Naive thymus-derived CD4-positive, alpha-beta T cell (primary cell): ENCODE results near the gene LYPD6. TPM values are rescaled to one million over a fixed set of nuclear protein-coding genes. Genes with fewer than 3 reads are reported as not detected.

Source experiments
- ATAC-seq: fragments of 150-1000 bp; cut with Tn5 transposase; 2 replicates; pipeline ENCODE4 v1.10.0; 2021; ENCODE audit warnings: mild to moderate bottlenecking, moderate library complexity
- CTCF ChIA-PET: fragments of 350-600 bp; sonication (Branson Sonifier 250); formaldehyde crosslinking; loops from one replicate; lab custom pipeline; 2021; ENCODE audit warnings: antibody characterized with exemption; lab: Charles Lee
- POLR2A ChIA-PET: fragments of 350-600 bp; sonication (Branson Sonifier 250); formaldehyde crosslinking; loops from one replicate; lab custom pipeline; 2021; ENCODE audit warnings: antibody characterized with exemption, inconsistent platforms; lab: Charles Lee
- DNase-seq, 9 donors: peaks; one replicate each; pipeline versions ENCODE4 v3.0.0 to v3.0.0-alpha.2; 2020 to 2022; ENCODE audit warnings: mixed read lengths in 1 of 9
- H3K27ac ChIP-seq: one replicate; pipeline ENCODE4 v1.7.0; 2013; ENCODE audit warnings: mild to moderate bottlenecking, low read depth, low read length, moderate library complexity
- H3K27me3 ChIP-seq, 2 donors: one replicate each; pipeline ENCODE4 v1.7.0; 2013; ENCODE audit warnings: low read length in 2 of 2, mild to moderate bottlenecking in 2 of 2, moderate library complexity in 2 of 2; ENCODE audit not compliant: control insufficient read depth in 2 of 2, insufficient read depth in 2 of 2
- H3K36me3 ChIP-seq, 3 experiments: 1 replicate in 2 of 3; 2 replicates in 1 of 3; pipeline ENCODE4 v1.7.0; 2013; ENCODE audit warnings: low read length in 3 of 3, mild to moderate bottlenecking in 3 of 3, moderate library complexity in 1 of 3; ENCODE audit not compliant: insufficient read depth in 3 of 3, control insufficient read depth in 2 of 3
- H3K4me1 ChIP-seq, 2 donors: one replicate each; pipeline ENCODE4 v1.7.0; 2013; ENCODE audit warnings: low read length in 2 of 2, mild to moderate bottlenecking in 2 of 2, moderate library complexity in 1 of 2; ENCODE audit not compliant: control insufficient read depth in 2 of 2, insufficient read depth in 2 of 2
- H3K4me3 ChIP-seq: 2 replicates; pipeline ENCODE4 v1.7.0; 2013; ENCODE audit warnings: mild to moderate bottlenecking, low read length
- H3K9me3 ChIP-seq, 3 experiments: 1 replicate in 2 of 3; 2 replicates in 1 of 3; pipeline ENCODE4 v1.7.0; 2013; ENCODE audit warnings: low read length in 3 of 3; ENCODE audit not compliant: control insufficient read depth in 2 of 3
- H3K27ac Mint-ChIP-seq, 9 donors: one replicate each; pipeline ENCODE4 v1.8.0; 2020 to 2022; ENCODE audit warnings: mixed read lengths in 9 of 9, mild to moderate bottlenecking in 8 of 9, moderate library complexity in 5 of 9, inconsistent platforms in 2 of 9
- H3K27me3 Mint-ChIP-seq, 5 donors: one replicate each; pipeline ENCODE4 v1.8.0; 2021 to 2022; ENCODE audit warnings: mixed read lengths in 5 of 5, mild to moderate bottlenecking in 1 of 5
- H3K36me3 Mint-ChIP-seq, 5 donors: one replicate each; pipeline ENCODE4 v1.8.0; 2020 to 2022; ENCODE audit warnings: mixed read lengths in 5 of 5, mild to moderate bottlenecking in 3 of 5, inconsistent platforms in 1 of 5
- H3K4me1 Mint-ChIP-seq, 7 donors: one replicate each; pipeline ENCODE4 v1.8.0; 2020 to 2022; ENCODE audit warnings: mixed read lengths in 7 of 7, mild to moderate bottlenecking in 3 of 7, inconsistent platforms in 1 of 7
- H3K4me3 Mint-ChIP-seq, 10 donors: one replicate each; pipeline ENCODE4 v1.8.0; 2020 to 2022; ENCODE audit warnings: mild to moderate bottlenecking in 10 of 10, mixed read lengths in 10 of 10, moderate library complexity in 6 of 10, inconsistent platforms in 2 of 10
- H3K9me3 Mint-ChIP-seq, 11 donors: one replicate each; pipeline ENCODE4 v1.8.0; 2020 to 2022; ENCODE audit warnings: mixed read lengths in 11 of 11, mild to moderate bottlenecking in 4 of 11, inconsistent platforms in 1 of 11, moderate library complexity in 1 of 11
- intact Hi-C, 2 donors: fragments of 100-400 bp; cut with micrococcal nuclease; formaldehyde crosslinking; loops; one replicate each; pipeline ENCODE4 v1.15.1; 2023
- polyA plus RNA-seq, 2 donors: library from polyadenylated mRNA; unstranded; fragments of 300-500 nt; fragmentation: Illumina TruSeq; gene quantifications; one replicate each; pipeline ENCODE4 v1.2.3, GENCODE V29; 2021
- total RNA-seq, 6 experiments: library from RNA in 5 of 6; stranded (reverse) in 5 of 6; gene quantifications; 1 replicate in 5 of 6; 2 replicates in 1 of 6; pipeline ENCODE4 v1.2.3 and lab custom pipeline; 2021 to 2026

LYPD6 gene
- total and polyA plus RNA-seq, 7 experiments from 2014 or later: not detected

GRCh38 chr2:149375801-149376361 lies 45.5 kb downstream of the LYPD6 start:
- H3K36me3 Mint-ChIP-seq: no peaks in the 10 kb centered on the region
- H3K27ac Mint-ChIP-seq: no peak overlapping the region
- intact Hi-C loops: no loop called here
- H3K27ac ChIP-seq: no peak overlapping the region
- no peaks in the 10 kb centered on the region for H3K9me3 ChIP-seq
- POLR2A ChIA-PET: no interaction called here
- H3K36me3 ChIP-seq: no peaks in the 10 kb centered on the region
- no peaks in the 10 kb centered on the region for H3K4me1 ChIP-seq
- peaks cover 0 to 13% (median 4%) of the 10 kb centered on the region in 5 donors for H3K27me3 Mint-ChIP-seq
- H3K4me3 ChIP-seq: no peak overlapping the region
- H3K9me3 Mint-ChIP-seq: peaks cover 0 to 3% (median 0%) of the 10 kb centered on the region in 11 donors
- H3K4me3 Mint-ChIP-seq: no peak overlapping the region
- ATAC-seq (no peak), DNase-seq (no peak)
- no peaks in the 10 kb centered on the region for H3K27me3 ChIP-seq
- CTCF ChIA-PET: no interaction called here
- H3K4me1 Mint-ChIP-seq: no peaks in the 10 kb centered on the region

- peaks cover 0 to 15% (median 5%) of the 10 kb centered on the region in 5 donors for H3K27me3 Mint-ChIP-seq
These were observed 49.8 kb downstream of the LYPD6 start for GRCh38 chr2:149380205-149380604.

GRCh38 chr2:149383340-149383739 lies 53.0 kb downstream of the LYPD6 start:
- H3K4me3 Mint-ChIP-seq: no peak overlapping the region
- intact Hi-C loops: no loop called here
- H3K27ac ChIP-seq: no peak overlapping the region
- peaks cover 0 to 8% (median 0%) of the 10 kb centered on the region in 11 donors for H3K9me3 Mint-ChIP-seq
- DNase-seq: no peak
- H3K4me3 ChIP-seq: no peak overlapping the region
- H3K9me3 ChIP-seq: no peaks in the 10 kb centered on the region
- H3K36me3 Mint-ChIP-seq: no peaks in the 10 kb centered on the region
- no peak for ATAC-seq
- H3K4me1 ChIP-seq: no peaks in the 10 kb centered on the region
- POLR2A ChIA-PET: no interaction called here
- CTCF ChIA-PET: no interaction called here
- H3K36me3 ChIP-seq: no peaks in the 10 kb centered on the region
- no peaks in the 10 kb centered on the region for H3K4me1 Mint-ChIP-seq
- H3K27ac Mint-ChIP-seq: no peak overlapping the region
- no peaks in the 10 kb centered on the region for H3K27me3 ChIP-seq
- peaks cover 2 to 15% (median 11%) of the 10 kb centered on the region in 5 donors for H3K27me3 Mint-ChIP-seq

More at GRCh38 chr2:149380205-149380604, 49.8 kb downstream of the LYPD6 start:
- DNase-seq (no peak), ATAC-seq (no peak)
- ChIA-PET POLR2A (no interaction called here), CTCF (no interaction called here)
- H3K4me3 Mint-ChIP-seq: no peak overlapping the region
- Histone ChIP-seq H3K36me3 (no peaks in the 10 kb centered on the region), H3K4me3 (no peak overlapping the region), H3K9me3 (no peaks in the 10 kb centered on the region), H3K4me1 (no peaks in the 10 kb centered on the region), H3K27ac (no peak overlapping the region), H3K27me3 (no peaks in the 10 kb centered on the region)
- no peaks in the 10 kb centered on the region for H3K4me1 Mint-ChIP-seq
- intact Hi-C loops: no loop called here
- H3K27ac Mint-ChIP-seq: no peak overlapping the region
- H3K9me3 Mint-ChIP-seq: peaks cover 0 to 3% (median 0%) of the 10 kb centered on the region in 11 donors
- H3K36me3 Mint-ChIP-seq: no peaks in the 10 kb centered on the region

GRCh38 chr2:149385350-149385749 lies 55.0 kb downstream of the LYPD6 start:
- H3K4me3 ChIP-seq: no peak overlapping the region
- H3K9me3 ChIP-seq: no peaks in the 10 kb centered on the region
- no peak overlapping the region for H3K27ac ChIP-seq
- no peaks in the 10 kb centered on the region for H3K4me1 ChIP-seq
- ATAC-seq (no peak), DNase-seq (no peak)
- H3K27me3 ChIP-seq: no peaks in the 10 kb centered on the region
- CTCF ChIA-PET: no interaction called here
- intact Hi-C loops: no loop called here
- Mint-ChIP-seq H3K9me3 (peaks cover 0 to 8% (median 0%) of the 10 kb centered on the region in 11 donors), H3K27ac (no peak overlapping the region), H3K4me3 (no peak overlapping the region), H3K27me3 (peaks cover 2 to 13% (median 9%) of the 10 kb centered on the region in 5 donors), H3K4me1 (no peaks in the 10 kb centered on the region), H3K36me3 (no peaks in the 10 kb centered on the region)
- POLR2A ChIA-PET: no interaction called here
- no peaks in the 10 kb centered on the region for H3K36me3 ChIP-seq

GRCh38 chr2:149387411-149387810 lies 57.0 kb downstream of the LYPD6 start:
- ChIA-PET POLR2A (no interaction called here), CTCF (no interaction called here)
- Mint-ChIP-seq H3K4me1 (no peaks in the 10 kb centered on the region), H3K9me3 (peaks cover 0 to 8% (median 3%) of the 10 kb centered on the region in 11 donors), H3K36me3 (no peaks in the 10 kb centered on the region), H3K27ac (no peak overlapping the region), H3K27me3 (peaks cover 2 to 13% (median 9%) of the 10 kb centered on the region in 5 donors), H3K4me3 (no peak overlapping the region)
- H3K4me3 ChIP-seq: no peak overlapping the region
- intact Hi-C loops: no loop called here
- no peaks in the 10 kb centered on the region for H3K4me1 ChIP-seq
- ATAC-seq (no peak), DNase-seq (no peak)
- no peaks in the 10 kb centered on the region for H3K27me3 ChIP-seq
- no peaks in the 10 kb centered on the region for H3K36me3 ChIP-seq
- H3K9me3 ChIP-seq: no peaks in the 10 kb centered on the region
- H3K27ac ChIP-seq: no peak overlapping the region

GRCh38 chr2:149388120-149388816 lies 57.9 kb downstream of the LYPD6 start:
- POLR2A ChIA-PET: no interaction called here
- CTCF ChIA-PET: no interaction called here
- Histone ChIP-seq H3K9me3 (no peaks in the 10 kb centered on the region), H3K4me1 (no peaks in the 10 kb centered on the region), H3K36me3 (no peaks in the 10 kb centered on the region), H3K4me3 (no peak overlapping the region), H3K27ac (no peak overlapping the region), H3K27me3 (no peaks in the 10 kb centered on the region)
- H3K27me3 Mint-ChIP-seq: peaks cover 2 to 13% (median 9%) of the 10 kb centered on the region in 5 donors
- no peaks in the 10 kb centered on the region for H3K4me1 Mint-ChIP-seq
- no peaks in the 10 kb centered on the region for H3K36me3 Mint-ChIP-seq
- H3K27ac Mint-ChIP-seq: no peak overlapping the region
- H3K4me3 Mint-ChIP-seq: no peak overlapping the region
- ATAC-seq (no peak), DNase-seq (no peak)
- intact Hi-C loops: no loop called here
- H3K9me3 Mint-ChIP-seq: peaks cover 0 to 8% (median 3%) of the 10 kb centered on the region in 11 donors
